Central memory CD8-positive, alpha-beta T cell (primary cell): ENCODE results near the gene MISP3.
A peak's percentile ranks its signal among the peaks of the same experiment; 100 is the strongest.

Experiments
- ATAC-seq: fragments of 150-1000 bp; cut with Tn5 transposase; replicated peaks from 2 replicates; pipeline ENCODE4 v1.10.0; 2022; ENCODE audit warnings: mild to moderate bottlenecking, moderate FRiP score, moderate number of reproducible peaks; ENCODE audit not compliant: poor library complexity, severe bottlenecking; ENCODE audit errors: extremely low read depth
- DNase-seq, 2 donors: peaks; one replicate each; pipeline ENCODE4 v3.0.0; 2021; ENCODE audit warnings: low spot score in 2 of 2
- H3K27ac Mint-ChIP-seq: one replicate; pipeline ENCODE4 v1.8.0; 2022; ENCODE audit warnings: low read depth, mild to moderate bottlenecking, moderate library complexity, mixed read lengths
- H3K27me3 Mint-ChIP-seq: one replicate; pipeline ENCODE4 v1.8.0; 2022; ENCODE audit warnings: mixed read lengths
- H3K36me3 Mint-ChIP-seq: one replicate; pipeline ENCODE4 v1.8.0; 2022; ENCODE audit warnings: mild to moderate bottlenecking, moderate library complexity, mixed read lengths; ENCODE audit not compliant: insufficient read depth
- H3K4me1 Mint-ChIP-seq: one replicate; pipeline ENCODE4 v1.8.0; 2022; ENCODE audit warnings: mixed read lengths
- H3K4me3 Mint-ChIP-seq: one replicate; pipeline ENCODE4 v1.8.0; 2022; ENCODE audit warnings: mild to moderate bottlenecking, moderate library complexity, mixed read lengths
- H3K9me3 Mint-ChIP-seq: one replicate; pipeline ENCODE4 v1.8.0; 2022; ENCODE audit warnings: mixed read lengths

The MISP3 gene

DNA sequence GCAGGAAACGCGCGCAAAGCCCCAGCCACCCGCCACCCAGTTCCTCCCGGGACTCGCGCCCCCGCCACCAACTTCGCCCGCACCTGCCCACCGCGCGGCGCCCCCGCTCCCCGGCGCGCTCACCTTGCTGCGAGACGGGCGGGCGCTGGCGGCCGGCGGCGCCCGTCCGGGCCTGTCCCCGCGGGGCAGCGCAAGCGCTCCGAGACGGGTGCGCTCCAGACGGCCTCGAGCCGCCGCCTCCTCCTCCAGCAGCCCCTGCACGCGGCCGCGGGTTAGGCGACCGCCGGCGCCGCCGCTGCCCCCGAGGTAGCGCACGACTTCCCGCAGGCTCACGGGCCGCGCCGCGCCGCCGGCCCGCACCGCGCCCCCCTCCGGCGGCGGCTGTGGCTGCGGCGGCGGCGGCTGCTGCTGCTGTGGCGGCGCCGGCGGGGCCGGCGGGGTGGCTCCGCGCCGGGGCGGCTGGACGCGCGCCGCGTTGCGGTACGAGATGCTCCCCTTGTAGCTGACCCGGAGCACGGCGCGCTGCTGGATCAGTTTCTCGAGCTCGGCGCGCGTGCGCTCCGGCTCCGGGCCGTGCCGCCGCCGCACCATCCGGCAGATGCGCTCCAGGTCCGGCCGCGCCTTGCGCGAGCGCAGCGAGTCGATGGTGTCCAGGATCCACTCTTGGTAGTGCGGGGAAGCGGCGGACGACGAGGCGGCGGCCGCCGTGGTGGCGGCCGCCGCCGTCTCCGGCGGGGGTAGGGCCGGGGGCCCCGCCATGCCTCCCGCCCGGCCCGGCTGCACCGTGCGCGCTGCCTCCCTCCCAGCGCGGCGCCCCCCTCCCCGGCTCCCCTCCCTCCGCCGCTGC, 17.3 kb downstream of the MISP3 start:
- Mint-ChIP-seq H3K27me3 (no peaks in the 10 kb centered on the region), H3K9me3 (no peaks in the 10 kb centered on the region), H3K36me3 (peaks cover 26% of the 10 kb centered on the region), H3K4me3 (peak overlapping the region; percentile 82), H3K4me1 (peaks cover 17% of the 10 kb centered on the region), H3K27ac (peak overlapping the region; percentile 89)
- ATAC-seq (peak; percentile 21), DNase-seq (peak in 1 of 2 donors; percentile 30)

DNA sequence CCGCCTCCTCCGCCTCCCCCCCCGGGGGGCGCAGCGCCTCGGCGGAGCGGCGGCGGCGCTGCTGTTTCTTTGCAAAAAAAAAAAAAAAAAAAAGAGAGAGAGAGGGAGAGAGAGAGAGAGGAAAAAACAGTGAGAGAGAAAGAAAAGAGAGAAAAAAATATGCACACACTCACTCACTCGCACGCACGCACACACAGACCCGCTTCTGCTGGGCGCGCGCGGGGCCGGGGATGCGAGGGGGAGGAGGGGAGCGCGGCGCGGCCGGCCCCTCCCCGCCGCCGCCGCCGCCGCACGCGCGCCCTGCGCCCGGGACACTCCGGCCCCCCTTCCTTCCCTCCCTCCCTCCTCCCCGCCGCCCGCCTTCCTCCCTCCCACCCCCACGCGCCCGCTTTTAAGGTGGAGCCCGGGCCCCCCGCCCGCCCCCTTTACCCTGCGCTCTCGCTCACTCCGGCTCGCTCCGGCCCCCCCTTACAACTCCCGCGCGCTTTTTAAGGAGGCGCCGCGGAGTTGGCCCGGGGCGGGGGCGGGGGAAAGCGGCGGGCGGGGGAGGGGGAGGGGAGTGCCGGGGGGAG, 18.0 kb downstream of the MISP3 start, which contains the start of gene SAMD1:
SAMD1 (minus strand) TSS at position 243 of the 572 bp plus-strand sequence.
- Mint-ChIP-seq H3K4me1 (peaks cover 17% of the 10 kb centered on the region), H3K36me3 (peaks cover 26% of the 10 kb centered on the region), H3K9me3 (no peaks in the 10 kb centered on the region), H3K27ac (peak within 1 kb of the TSS; percentile 95), H3K27me3 (no peaks in the 10 kb centered on the region), H3K4me3 (peak within 1 kb of the TSS; percentile 97)
- peak in 1 of 2 donors; percentile 64 for DNase-seq
- ATAC-seq, result peak; percentile 66

DNA sequence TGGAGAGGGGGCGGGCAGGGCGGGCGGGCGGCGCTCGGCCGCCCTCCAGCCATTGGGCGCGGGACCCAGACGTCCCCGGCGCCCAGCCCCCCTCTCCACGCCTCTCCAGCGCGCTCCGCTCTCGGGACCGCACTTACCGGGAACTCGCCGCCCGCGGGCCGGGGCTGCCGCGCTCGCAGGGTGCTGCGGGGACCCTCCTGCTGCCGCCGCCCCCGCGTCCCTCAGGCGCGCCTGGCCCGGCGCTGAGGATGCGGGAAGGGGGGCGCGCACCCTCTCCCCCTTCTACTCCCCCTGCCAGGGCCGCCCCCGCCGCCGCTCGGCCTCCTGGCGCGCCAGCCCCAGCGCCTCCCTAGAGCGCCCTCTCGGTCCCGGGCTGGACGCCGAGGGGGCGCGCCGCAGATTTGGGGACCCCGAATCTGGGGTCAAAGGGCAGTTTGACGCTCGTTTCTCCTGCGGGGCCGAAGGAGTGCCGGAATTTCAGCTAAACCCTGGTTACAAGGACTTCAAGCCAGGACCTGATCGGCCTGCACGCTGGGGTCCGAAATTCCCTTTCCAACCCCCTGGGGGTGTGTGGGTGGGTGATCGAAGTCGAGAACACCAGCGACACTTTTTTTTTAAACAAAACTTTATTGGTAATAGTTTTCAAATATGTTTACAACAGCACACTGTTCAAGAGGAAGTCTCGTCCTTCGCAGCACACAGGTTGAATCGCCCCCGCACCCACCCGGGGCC, 18.7 kb downstream of the MISP3 start:
- Mint-ChIP-seq H3K4me1 (peaks cover 17% of the 10 kb centered on the region), H3K27me3 (no peaks in the 10 kb centered on the region), H3K36me3 (peaks cover 26% of the 10 kb centered on the region), H3K9me3 (no peaks in the 10 kb centered on the region), H3K4me3 (peak overlapping the region; percentile 97), H3K27ac (peak overlapping the region; percentile 95)
- ATAC-seq (peak; percentile 47), DNase-seq (peak; percentile 57 to 65)

DNA sequence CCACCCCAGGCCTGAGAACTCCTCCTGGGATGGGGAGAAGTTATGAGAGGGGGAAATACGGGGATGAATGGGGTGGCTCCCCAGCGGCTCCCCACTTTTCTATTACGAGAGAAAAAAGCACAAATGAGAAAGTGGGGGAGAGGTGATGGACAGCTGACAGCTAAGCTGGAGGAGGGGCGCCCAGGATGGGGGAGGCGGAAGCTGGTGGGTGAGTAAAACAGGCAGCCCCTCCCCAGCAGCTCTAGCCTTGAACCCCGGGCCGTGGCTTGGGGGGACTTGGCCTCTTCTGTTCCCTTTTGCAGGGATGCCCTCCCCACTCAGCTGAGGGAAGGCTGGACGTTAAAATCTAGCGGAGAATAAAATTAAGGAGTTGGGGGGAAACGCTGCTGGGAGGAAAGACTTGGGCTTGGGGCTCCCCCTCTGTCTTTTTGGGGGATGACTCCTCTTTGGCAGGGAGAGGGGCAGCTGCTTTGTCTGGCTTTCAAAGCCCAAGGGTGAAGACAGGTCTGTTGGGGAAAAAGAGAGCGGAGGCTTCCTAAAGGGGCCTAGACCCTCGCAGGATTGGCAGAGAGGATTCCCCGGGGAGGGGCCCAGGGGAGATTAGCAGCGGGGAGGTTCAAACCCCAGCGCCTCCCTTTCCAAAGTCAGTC, 19.4 kb downstream of the MISP3 start:
- peak overlapping the region; percentile 95 for H3K27ac Mint-ChIP-seq
- ATAC-seq (no peak), DNase-seq (no peak)
- no peaks in the 10 kb centered on the region for H3K9me3 Mint-ChIP-seq
- peaks cover 26% of the 10 kb centered on the region for H3K36me3 Mint-ChIP-seq
- peaks cover 17% of the 10 kb centered on the region for H3K4me1 Mint-ChIP-seq
- H3K27me3 Mint-ChIP-seq, result no peaks in the 10 kb centered on the region
- peak overlapping the region; percentile 97 for H3K4me3 Mint-ChIP-seq

DNA sequence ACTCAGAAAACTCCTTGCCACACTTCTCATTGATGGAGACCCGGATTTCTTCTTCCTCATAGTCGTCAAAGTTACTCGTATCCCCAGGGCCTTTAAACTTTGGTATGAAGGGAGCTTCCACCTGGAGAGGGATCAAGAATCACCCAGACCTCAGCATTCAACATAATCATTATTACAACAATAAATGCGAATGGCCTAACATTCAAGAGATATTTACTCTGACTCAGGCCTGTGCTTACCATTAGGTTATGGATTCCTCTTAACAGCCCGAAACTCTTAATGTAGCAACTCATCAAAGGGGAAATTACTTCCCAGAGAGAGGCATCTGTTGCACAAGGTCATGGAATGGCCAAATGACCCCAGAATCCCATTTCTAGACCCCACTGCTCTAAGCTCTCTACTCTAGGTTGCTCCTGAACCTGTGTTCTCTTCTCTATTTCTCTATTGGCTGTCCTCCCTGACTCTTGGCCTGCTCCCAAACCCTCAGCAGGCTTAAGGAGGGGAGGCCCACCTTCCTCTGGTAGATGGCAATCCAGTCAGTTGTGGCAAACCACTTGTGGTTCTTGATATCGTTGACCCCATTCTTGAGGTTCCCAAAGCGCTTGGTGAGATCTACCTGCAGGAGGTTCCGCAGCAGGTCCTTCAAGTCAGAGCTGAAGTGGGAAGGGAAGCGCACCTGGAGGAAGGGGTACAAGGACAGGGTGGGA, 20.7 kb downstream of the MISP3 start:
- H3K4me1 Mint-ChIP-seq, result peaks cover 17% of the 10 kb centered on the region

DNA sequence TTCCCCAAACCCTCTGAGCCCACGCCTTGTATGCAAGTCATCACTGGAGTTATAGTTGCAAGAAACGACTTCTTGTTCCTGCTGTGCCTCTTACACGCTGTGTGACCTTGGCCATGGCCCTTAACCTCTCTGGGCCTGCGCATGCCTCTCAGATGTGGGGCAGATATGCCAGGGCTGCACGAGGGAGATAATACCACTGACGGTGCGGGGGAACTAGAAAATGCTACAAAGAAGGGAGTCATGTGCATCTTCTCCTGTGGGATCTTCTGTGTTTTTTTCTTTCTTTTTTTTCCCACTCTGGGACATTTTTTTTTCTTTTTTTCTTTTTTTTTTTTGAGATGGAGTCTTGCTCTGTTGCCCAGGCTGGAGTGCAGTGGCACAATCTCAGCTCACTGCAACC, 22.3 kb downstream of the MISP3 start:
- Mint-ChIP-seq H3K27me3 (no peaks in the 10 kb centered on the region), H3K9me3 (no peaks in the 10 kb centered on the region), H3K36me3 (peaks cover 21% of the 10 kb centered on the region), H3K27ac (no peak overlapping the region), H3K4me1 (peaks cover 11% of the 10 kb centered on the region), H3K4me3 (no peak overlapping the region)
- DNase-seq, result no peak
- ATAC-seq, result no peak

More for the DNA sequence above, 20.7 kb downstream of the MISP3 start:
- no peak overlapping the region for H3K27ac Mint-ChIP-seq
- no peaks in the 10 kb centered on the region for H3K27me3 Mint-ChIP-seq
- ATAC-seq, result no peak
- DNase-seq, result no peak
- H3K36me3 Mint-ChIP-seq, result peaks cover 28% of the 10 kb centered on the region
- H3K4me3 Mint-ChIP-seq, result peak overlapping the region; percentile 19
- H3K9me3 Mint-ChIP-seq, result no peaks in the 10 kb centered on the region

DNA sequence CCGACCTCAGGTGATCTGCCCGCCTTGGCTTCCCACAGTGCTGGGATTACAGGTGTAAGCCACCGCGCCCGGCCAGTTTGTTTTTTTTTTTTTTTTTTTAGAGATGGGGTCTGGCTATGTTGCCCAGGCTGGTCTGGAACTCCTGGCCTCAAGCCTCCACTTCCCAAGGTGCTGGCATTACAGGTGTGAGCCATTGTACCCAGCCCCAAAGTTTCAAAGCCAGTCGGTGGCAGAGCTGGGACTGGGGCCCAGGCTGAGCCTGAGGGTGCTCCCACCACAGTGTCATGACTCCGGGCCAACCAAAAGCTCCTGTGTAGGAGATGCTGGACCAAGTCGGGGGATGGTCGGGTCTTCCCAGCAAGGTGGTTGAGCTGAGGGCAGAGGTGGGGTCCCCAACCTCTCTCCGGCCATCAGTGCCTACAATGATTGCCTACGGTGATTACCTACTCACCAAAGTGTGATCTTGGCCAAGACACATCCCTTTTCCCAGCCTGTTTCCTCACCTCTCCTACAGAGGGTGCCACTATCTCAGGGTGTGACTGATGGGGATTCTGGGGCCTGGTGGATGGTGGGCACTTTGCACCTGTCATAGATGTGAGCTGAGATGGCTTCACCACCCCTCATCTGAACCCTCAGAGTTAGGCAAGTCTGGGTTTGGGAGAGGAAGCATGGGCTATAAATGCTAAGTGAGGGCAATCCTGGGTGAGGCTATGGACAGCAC, 23.8 kb downstream of the MISP3 start:
- H3K27me3 Mint-ChIP-seq, result no peaks in the 10 kb centered on the region
- no peak overlapping the region for H3K4me3 Mint-ChIP-seq
- no peaks in the 10 kb centered on the region for H3K9me3 Mint-ChIP-seq
- H3K36me3 Mint-ChIP-seq, result peaks cover 22% of the 10 kb centered on the region
- H3K4me1 Mint-ChIP-seq, result peaks cover 9% of the 10 kb centered on the region
- no peak overlapping the region for H3K27ac Mint-ChIP-seq
- no peak for ATAC-seq
- no peak for DNase-seq

DNA sequence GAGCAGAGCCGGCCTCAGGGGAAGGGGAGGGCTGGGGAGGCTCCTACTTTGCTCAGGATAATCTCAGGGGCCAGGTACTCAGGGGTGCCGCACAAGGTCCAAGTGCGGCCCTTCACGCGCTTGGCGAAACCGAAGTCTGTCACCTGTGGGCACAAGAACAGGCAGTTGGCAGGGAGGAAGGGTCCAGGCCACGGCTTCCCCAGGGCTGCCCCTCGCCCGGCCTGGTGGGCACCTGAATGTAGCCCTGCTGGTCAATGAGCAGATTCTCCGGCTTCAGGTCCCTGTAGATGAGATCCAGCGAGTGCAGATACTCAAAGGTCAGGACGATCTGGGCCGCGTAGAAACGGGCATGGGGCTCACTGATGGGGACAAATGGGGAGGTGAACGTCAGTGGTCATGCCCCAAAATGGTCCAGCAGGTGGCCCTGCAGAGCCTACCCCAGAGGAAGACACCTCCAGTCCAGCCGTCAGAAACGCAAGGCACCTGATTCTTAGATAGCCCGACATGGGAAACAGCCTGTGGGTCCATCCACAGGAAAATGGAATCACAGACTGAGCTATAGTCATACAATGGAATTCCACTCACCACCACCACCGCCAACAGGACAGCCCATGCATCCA, 25.1 kb downstream of the MISP3 start:
- ATAC-seq, result no peak
- no peaks in the 10 kb centered on the region for H3K27me3 Mint-ChIP-seq
- DNase-seq, result no peak
- peaks cover 14% of the 10 kb centered on the region for H3K36me3 Mint-ChIP-seq
- H3K4me1 Mint-ChIP-seq, result no peaks in the 10 kb centered on the region
- H3K9me3 Mint-ChIP-seq, result no peaks in the 10 kb centered on the region
- H3K4me3 Mint-ChIP-seq, result no peak overlapping the region
- no peak overlapping the region for H3K27ac Mint-ChIP-seq

DNA sequence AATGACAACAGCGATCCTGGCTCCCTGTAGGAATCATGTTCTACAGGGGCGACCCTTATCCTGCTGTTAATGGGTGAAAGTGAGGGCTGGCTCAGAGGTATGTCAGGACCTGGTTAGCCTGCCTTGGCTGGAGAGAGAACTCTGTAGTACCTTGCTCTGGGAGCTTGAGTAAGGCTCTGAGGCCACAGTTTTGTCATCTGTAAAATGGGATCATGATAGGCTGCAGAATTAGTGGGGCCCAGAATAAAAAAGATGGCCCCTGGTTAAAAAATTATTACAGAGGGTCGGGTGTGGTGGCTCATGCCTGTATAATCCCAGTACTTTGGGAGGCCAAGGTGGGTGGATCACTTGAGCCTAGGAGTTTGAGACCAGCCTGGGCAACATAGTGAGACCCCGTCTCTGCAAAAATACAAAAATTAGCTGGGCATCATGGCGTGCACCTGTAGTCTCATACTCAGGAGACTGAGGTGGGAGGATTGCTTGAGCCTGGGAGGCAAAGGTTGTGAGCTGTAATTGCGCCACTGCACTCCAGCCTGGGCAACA, 28.5 kb downstream of the MISP3 start:
- Mint-ChIP-seq H3K9me3 (no peaks in the 10 kb centered on the region), H3K4me1 (no peaks in the 10 kb centered on the region), H3K27me3 (no peaks in the 10 kb centered on the region), H3K4me3 (no peak overlapping the region), H3K27ac (no peak overlapping the region), H3K36me3 (peaks cover 21% of the 10 kb centered on the region)
- no peak for ATAC-seq
- no peak for DNase-seq

DNA sequence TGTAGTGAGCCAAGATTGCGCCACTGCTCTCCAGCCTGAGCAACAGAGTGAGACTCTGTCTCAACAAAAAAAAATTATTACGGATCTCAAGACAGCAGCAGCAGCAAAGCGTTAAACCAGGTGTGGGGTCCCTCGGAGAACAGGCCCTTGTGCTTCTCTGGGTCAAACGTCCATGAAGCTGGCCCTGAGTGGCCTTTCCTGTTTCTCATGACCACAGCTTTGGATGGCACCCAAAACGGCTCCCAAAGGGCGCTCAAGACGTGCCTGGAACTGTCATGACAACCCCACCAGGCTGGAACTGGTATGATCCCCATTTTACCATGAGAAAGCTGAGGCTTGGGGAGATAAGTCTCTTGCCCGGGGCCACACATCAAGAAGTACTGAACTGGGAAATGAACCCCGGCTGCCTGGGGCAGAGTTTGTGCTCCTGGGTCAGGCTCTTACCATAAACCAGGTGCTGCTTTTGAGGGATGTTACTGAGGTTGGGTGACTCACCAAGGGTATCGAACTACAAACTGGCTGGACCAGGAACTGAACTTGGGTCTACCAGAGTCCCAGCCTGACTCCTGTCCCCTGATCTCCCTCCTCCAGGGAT, 29.6 kb downstream of the MISP3 start:
- ATAC-seq, result no peak
- H3K36me3 Mint-ChIP-seq, result peaks cover 21% of the 10 kb centered on the region
- H3K27me3 Mint-ChIP-seq, result no peaks in the 10 kb centered on the region
- H3K4me1 Mint-ChIP-seq, result no peaks in the 10 kb centered on the region
- DNase-seq, result no peak
- no peak overlapping the region for H3K4me3 Mint-ChIP-seq
- no peak overlapping the region for H3K27ac Mint-ChIP-seq
- no peaks in the 10 kb centered on the region for H3K9me3 Mint-ChIP-seq

DNA sequence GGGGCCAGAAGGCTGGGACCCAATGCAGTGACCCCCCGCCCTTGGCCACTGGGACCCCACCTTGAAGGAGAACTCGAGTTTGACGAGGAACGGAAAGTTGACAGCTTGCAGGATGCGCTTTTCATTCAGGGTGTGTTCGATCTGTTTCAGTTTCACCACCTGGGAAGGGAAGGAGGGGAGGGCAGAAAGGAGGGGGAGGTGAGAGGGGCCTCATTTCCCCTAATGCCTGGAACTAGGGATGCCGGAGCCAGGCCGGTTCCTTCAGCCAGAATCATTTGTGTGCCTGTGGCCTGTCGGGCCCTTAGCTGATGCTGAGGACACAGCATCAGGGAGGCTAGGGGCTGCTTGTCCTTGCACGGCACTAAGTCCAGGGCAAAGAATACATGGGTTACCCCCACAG, 30.2 kb downstream of the MISP3 start:
- H3K36me3 Mint-ChIP-seq, result peaks cover 19% of the 10 kb centered on the region

More for the DNA sequence above, 30.2 kb downstream of the MISP3 start:
- H3K9me3 Mint-ChIP-seq, result no peaks in the 10 kb centered on the region
- H3K4me3 Mint-ChIP-seq, result no peak overlapping the region
- DNase-seq, result no peak
- no peak for ATAC-seq
- H3K27ac Mint-ChIP-seq, result no peak overlapping the region
- no peaks in the 10 kb centered on the region for H3K27me3 Mint-ChIP-seq
- no peaks in the 10 kb centered on the region for H3K4me1 Mint-ChIP-seq
